Heart right ventricle (tissue), 16 donors: ENCODE measurements around the gene IFI6. TPM values are rescaled to one million over a fixed set of nuclear protein-coding genes. Genes with fewer than 3 reads are reported as not detected.
A peak's percentile ranks its signal among the peaks of the same experiment; 100 is the strongest.

Source experiments
- ATAC-seq, 8 donors: fragments of 200-7000 bp; cut with Tn5 transposase; one replicate each; pipeline ENCODE4 v1.9.1; 2020; ENCODE audit warnings: mild to moderate bottlenecking in 8 of 8, moderate library complexity in 8 of 8, moderate number of reproducible peaks in 1 of 8
- DNase-seq, 2 donors: peaks; one replicate each; pipeline ENCODE4 v3.0.0-alpha.2; 2020
- H3K27ac ChIP-seq, 10 donors: fragments of 200-600 bp; sonication (generic) in 2 of 10; one replicate each; pipeline versions ENCODE4 v1.5.0 to v1.8.0; 2020 to 2022; ENCODE audit warnings: mild to moderate bottlenecking in 3 of 10
- H3K27me3 ChIP-seq, 7 donors: fragments of 200-600 bp; one replicate each; pipeline ENCODE4 v1.8.0; 2021 to 2022; ENCODE audit warnings: mild to moderate bottlenecking in 2 of 7
- H3K36me3 ChIP-seq, 9 donors: fragments of 200-600 bp; sonication (generic) in 1 of 9; one replicate each; pipeline versions ENCODE4 v1.5.0 to v1.8.0; 2020 to 2022; ENCODE audit warnings: mild to moderate bottlenecking in 2 of 9
- H3K4me1 ChIP-seq, 9 donors: fragments of 200-600 bp; sonication (generic) in 1 of 9; one replicate each; pipeline versions ENCODE4 v1.5.0 to v1.8.0; 2020 to 2022; ENCODE audit warnings: mild to moderate bottlenecking in 4 of 9
- H3K4me3 ChIP-seq, 10 donors: fragments of 200-600 bp; sonication (generic) in 2 of 10; one replicate each; pipeline versions ENCODE4 v1.5.0 to v1.8.0; 2020 to 2022; ENCODE audit warnings: mild to moderate bottlenecking in 7 of 10, moderate library complexity in 2 of 10
- H3K9me3 ChIP-seq, 11 donors: fragments of 200-600 bp in 10 of 11; sonication (generic) in 2 of 11; one replicate each; pipeline versions ENCODE4 v1.5.0 to v1.8.0; 2013 to 2022; ENCODE audit warnings: mild to moderate bottlenecking in 2 of 11, control low read depth in 1 of 11, moderate library complexity in 1 of 11
- WGBS, 2 donors: extraction: QIAGEN DNeasy Blood & Tissue Kit; methylation state at CpG; one replicate each; pipeline ENCODE4 v1.1.7; 2013; ENCODE audit warnings: inconsistent platforms in 1 of 2; 5-methylcytosine and 5-hydroxymethylcytosine counted together
- intact Hi-C, 10 donors: fragments of 100-400 bp; cut with DNase I; formaldehyde crosslinking; loops; one replicate each; pipeline versions ENCODE4 v1.11.1 to v1.14.2; 2022
- polyA plus RNA-seq, 2 donors: library from polyadenylated mRNA; stranded (reverse); fragments of 200-250 nt; gene quantifications; one replicate each; pipeline ENCODE4 v1.2.3, GENCODE V29; 2013
- total RNA-seq, 10 donors: library from RNA; stranded (reverse); fragmentation: NEBNext Ultra II Directional in 3 of 10; extraction: Animal tissue kit (Norgen Biotek cat#: 25700) in 3 of 10; gene quantifications; one replicate each; pipeline versions ENCODE4 v1.2.1 to v1.2.4, GENCODE V29; 2021 to 2023
- TF ChIP-seq, protein P1 (sequence below), 9 donors: fragments of 200-600 bp; sonication (generic) in 2 of 9; IDR thresholded peaks; one replicate each; pipeline versions ENCODE4 v1.5.0 to v1.8.0; 2021 to 2022; ENCODE audit warnings: antibody characterized with exemption in 9 of 9, mild to moderate bottlenecking in 5 of 9, moderate library complexity in 1 of 9
- donor health status: Arrhythmogenic right ventricular cardiomyopathy.
- donor health status: ischemic (EF 13 %, LVEDD 7.1; RV severe dilation, severe dysfunction).
- donor health status: healthy with polysubstance abuse.
- donor health status: DM: no; HTN: yes; CAD: no.
- donor health status: DM: no; HTN: no; CAD: no.
- donor health status: ischemic (EF 25% LVEDD 6.9; RV normal size, moderate dysfunction).
- donor health status: ischemic (EF 25% LVEDD 5.7; RV mildly dilated, moderate dysfunction).
- donor health status: healthy.
- donor health status: DM: yes; HTN: yes; CAD: no.
- donor health status: Ischemic cardiomyopathy.
- donor health status: ischemic (EF 35%, LVEDD 5.7; RV mildly dilated, moderate dysfunction).
- donor health status: nonischemic (EF 11% LVEDD 7.7; RV severe dilation, severe dysfunction).
- donor health status: DM: yes; HTN: yes; CAD: no.
- donor health status: PGD.
- donor health status: ischemic (EF 29% LVEDD 5.4; RV normal size, mild dysfunction).
- donor health status: nonischemic (EF 23%, LVEDD 6.1; RV moderate dilation, normal function).

The IFI6 gene
- total and polyA plus RNA-seq, 12 donors: 24.2 to 143 (median 48.5) TPM

DNA sequence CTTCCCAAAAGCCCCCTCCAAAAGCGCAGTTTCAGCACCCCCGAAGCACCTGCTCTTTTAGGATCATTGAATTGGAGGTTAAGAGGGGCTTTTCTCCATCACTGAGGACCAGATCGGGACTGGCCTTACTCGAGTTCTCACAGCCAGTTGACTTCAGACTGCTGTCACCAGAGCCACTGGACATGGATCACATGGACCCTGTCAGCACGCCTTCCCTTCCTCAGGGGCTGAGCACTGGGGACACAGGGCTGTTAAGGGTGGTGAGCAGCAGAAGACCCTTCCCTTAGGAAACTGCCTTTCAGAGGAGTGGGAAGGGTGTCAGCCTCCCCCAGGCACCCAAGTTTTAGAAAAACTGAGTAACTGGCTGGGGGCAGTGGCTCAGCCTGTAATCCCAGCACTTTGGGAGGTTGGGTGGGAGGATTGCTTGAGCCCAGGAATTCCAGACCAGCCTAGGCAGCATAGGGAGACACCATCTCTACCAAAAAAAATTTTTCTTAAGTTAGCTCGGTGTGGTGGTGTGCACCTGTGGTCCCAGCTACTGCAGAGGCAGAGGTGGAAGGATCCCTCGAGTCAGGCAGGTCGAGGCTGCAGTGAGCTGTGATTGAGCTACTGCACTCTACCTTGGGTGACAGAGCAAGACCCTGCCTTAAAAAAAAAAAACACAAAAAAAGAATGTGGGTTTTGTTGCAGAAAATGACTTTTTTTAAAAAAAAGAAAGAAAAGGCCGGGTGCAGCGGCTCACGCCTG is 36.4 kb downstream of the IFI6 start:
- intact Hi-C loops: no loop called here
- Histone ChIP-seq H3K4me3 (peak overlapping the region in 5 of 10 donors; percentile 48 to 65 (median 60)), H3K9me3 (no peaks in the 10 kb centered on the region), H3K36me3 (no peaks in the 10 kb centered on the region), H3K27me3 (peaks cover 0 to 14% (median 0%) of the 10 kb centered on the region in 7 donors), H3K4me1 (peaks cover 11 to 75% (median 40%) of the 10 kb centered on the region in 9 donors), H3K27ac (peak overlapping the region in 9 of 10 donors; percentile 34 to 93 (median 84))
- no peak for DNase-seq
- 83 to 86% methylated on average over 11 of the region's 11 CpGs for WGBS, 2 donors
- TF ChIP-seq, protein P1, sequence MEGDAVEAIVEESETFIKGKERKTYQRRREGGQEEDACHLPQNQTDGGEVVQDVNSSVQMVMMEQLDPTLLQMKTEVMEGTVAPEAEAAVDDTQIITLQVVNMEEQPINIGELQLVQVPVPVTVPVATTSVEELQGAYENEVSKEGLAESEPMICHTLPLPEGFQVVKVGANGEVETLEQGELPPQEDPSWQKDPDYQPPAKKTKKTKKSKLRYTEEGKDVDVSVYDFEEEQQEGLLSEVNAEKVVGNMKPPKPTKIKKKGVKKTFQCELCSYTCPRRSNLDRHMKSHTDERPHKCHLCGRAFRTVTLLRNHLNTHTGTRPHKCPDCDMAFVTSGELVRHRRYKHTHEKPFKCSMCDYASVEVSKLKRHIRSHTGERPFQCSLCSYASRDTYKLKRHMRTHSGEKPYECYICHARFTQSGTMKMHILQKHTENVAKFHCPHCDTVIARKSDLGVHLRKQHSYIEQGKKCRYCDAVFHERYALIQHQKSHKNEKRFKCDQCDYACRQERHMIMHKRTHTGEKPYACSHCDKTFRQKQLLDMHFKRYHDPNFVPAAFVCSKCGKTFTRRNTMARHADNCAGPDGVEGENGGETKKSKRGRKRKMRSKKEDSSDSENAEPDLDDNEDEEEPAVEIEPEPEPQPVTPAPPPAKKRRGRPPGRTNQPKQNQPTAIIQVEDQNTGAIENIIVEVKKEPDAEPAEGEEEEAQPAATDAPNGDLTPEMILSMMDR (IDR thresholded peaks at IDR 0.05): no peak
- ATAC-seq: no peak

DNA sequence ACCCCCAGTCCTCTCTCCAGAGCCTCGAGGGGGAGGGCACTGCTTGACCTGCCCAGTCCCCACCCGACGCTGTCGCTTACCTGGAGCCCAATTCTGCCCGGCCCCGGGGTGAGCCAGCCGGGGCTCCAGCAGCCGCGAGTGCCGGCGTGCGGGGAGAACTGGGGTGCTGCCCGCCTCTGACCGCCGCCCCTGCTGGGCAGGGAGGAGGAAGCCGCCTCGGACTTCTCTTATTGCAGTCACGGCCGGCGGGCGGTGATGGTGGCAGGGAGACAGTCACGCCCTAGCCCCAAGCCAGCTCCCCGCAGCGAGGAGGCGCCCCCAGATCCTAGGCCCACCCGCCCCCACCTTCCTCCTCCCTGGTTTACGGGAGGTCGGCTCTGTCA is 37.0 kb downstream of the IFI6 start, which contains the start of gene FGR:
Gene FGR (minus strand): TSS at position 201 of the 383 bp plus-strand sequence. CDS start 11,269 bp downstream, outside the sequence.
- intact Hi-C loops: no loop called here
- H3K36me3 ChIP-seq: no peaks in the 10 kb centered on the region
- peak within 1 kb of the TSS; percentile 31 to 65 (median 58) for H3K4me3 ChIP-seq
- TF ChIP-seq, protein P1 (IDR thresholded peaks at IDR 0.05): no peak
- H3K9me3 ChIP-seq: no peaks in the 10 kb centered on the region
- ATAC-seq (peak in 6 of 8 donors; percentile 1 to 23 (median 8)), DNase-seq (no peak)
- peaks cover 16 to 80% (median 46%) of the 10 kb centered on the region in 9 donors for H3K4me1 ChIP-seq
- 36 to 53% methylated on average over 21 to 28 of the region's 28 CpGs for WGBS, 2 donors
- H3K27ac ChIP-seq: peak within 1 kb of the TSS; percentile 72 to 93 (median 85)
- H3K27me3 ChIP-seq: peaks cover 0 to 14% (median 0%) of the 10 kb centered on the region in 7 donors

DNA sequence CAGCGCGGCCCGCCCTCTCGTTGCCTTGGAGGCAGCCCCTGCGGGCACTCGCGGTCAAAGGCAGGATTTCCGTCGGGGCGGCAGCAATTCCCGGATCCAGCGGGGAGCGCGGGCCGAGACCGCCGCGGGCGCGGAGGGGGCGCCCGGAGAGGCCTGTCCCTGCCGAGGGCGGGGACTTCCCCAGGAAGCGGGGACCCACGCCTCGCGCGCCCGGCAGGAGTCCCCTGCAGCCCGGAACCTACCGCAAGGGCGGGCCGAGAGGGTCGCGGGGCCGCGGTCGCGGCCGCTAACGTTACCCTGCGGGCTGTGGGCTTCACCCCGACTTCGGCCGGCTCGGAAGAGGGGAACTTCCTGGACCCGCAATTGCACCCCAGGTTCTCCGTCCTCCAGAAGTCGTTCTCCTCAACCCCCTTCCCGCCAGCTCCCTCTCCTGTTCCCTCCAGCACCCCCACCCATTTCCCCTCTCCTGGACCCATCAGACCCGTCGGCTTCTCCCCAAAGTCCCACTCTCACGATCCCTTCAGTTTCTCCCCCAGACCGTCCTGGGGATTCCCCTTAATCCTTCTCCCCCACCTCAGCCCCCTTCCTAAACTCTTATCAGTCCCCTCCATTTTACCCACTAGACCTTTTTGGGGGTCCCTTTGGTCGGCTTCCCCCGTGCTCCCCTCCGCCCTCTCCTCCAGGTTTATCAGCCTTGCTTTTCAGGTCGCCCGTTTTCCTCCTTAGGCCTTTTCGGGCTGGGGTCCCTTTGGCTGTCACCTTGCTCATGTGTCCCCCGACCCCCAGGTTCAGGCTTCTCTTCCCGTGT is 37.6 kb downstream of the IFI6 start:
- Histone ChIP-seq H3K4me1 (peaks cover 18 to 86% (median 52%) of the 10 kb centered on the region in 9 donors), H3K9me3 (no peaks in the 10 kb centered on the region), H3K4me3 (peak overlapping the region; percentile 31 to 65 (median 58)), H3K27me3 (peaks cover 0 to 14% (median 0%) of the 10 kb centered on the region in 7 donors), H3K36me3 (no peaks in the 10 kb centered on the region), H3K27ac (peak overlapping the region; percentile 72 to 93 (median 85))
- ATAC-seq: peak; percentile 60 to 86 (median 76)
- WGBS, 2 donors: 7% methylated on average over 62 to 63 of the region's 63 CpGs
- DNase-seq: peak; percentile 69 to 76
- intact Hi-C loops: no loop called here
- TF ChIP-seq, protein P1 (IDR thresholded peaks at IDR 0.05): peak in 2 of 9 donors; percentile 7 to 13

DNA sequence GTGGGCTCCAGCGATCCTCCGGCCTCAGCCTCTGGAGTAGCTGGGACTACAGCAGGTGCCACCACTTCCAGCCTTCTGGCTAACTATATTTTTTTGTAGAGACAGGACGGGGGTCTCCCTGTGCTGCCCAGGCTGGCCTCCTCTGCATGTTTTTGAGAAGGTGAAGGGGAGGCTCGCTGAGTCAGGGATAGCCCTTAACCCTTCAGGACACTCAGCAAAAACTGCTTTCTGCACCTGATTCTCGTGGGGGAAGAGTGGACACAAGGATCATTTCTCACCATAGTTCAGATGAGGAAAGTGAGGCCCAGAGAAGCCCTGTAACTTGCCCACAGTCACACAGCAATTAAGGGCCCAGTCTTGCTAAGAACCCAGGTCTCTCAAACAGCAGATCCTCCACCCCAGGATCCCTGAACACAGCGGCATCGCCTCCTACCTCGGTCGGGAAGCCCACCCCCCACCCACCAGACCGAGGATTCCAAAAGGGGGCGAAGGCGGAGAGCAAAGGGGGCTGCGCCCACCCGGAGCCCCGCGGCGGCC is 38.3 kb downstream of the IFI6 start:
- WGBS, 2 donors: 26 to 30% methylated on average over 17 of the region's 17 CpGs

More for the DNA sequence above, 38.3 kb downstream of the IFI6 start:
- peaks cover 18 to 93% (median 59%) of the 10 kb centered on the region in 9 donors for H3K4me1 ChIP-seq
- TF ChIP-seq, protein P1 (IDR thresholded peaks at IDR 0.05): no peak
- H3K27me3 ChIP-seq: peaks cover 0 to 14% (median 0%) of the 10 kb centered on the region in 7 donors
- H3K27ac ChIP-seq: peak overlapping the region; percentile 72 to 93 (median 85)
- H3K9me3 ChIP-seq: no peaks in the 10 kb centered on the region
- intact Hi-C loops: no loop called here
- ATAC-seq: no peak
- H3K36me3 ChIP-seq: no peaks in the 10 kb centered on the region
- no peak for DNase-seq
- H3K4me3 ChIP-seq: peak overlapping the region; percentile 31 to 65 (median 58)
